Measurements from ENCODE around the gene CHRM3. TPM values are rescaled to one million over a fixed set of nuclear protein-coding genes. Genes with fewer than 3 reads are reported as not detected.

Gene CHRM3
- total RNA-seq, 2 donors from 2014 or later, result 11.6 to 17.0 TPM

DNA sequence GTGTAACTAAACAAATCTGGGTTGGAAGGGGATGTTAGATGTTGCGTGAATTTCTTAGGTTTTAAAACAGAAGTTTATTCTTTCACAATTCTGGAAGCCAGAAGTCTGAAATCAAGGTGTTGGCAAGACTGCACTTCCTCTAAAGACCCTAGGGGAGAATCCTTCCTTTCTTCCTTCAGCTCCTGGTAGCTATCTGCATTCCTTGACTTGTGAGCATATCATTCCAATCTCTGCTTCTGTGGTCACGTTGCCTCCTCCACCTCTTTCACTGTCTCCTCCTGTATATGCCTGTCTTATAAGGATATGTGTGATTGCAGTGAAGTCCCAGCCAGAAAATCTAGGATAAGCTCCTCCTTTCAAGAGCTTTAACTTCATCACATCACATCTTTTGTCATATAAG lies 7.7 kb downstream of the CHRM3 start:
- no peak for DNase-seq
- Histone ChIP-seq H3K27ac (no peak overlapping the region), H3K27me3 (no peaks in the 10 kb centered on the region), H3K4me3 (no peak overlapping the region), H3K36me3 (no peaks in the 10 kb centered on the region), H3K9ac (ENCODE audit: low read depth in 2 of 2, low read length in 2 of 2) (no peak overlapping the region), H3K9me3 (no peaks in the 10 kb centered on the region), H3K4me1 (no peaks in the 10 kb centered on the region)
- intact Hi-C loops (cut with DNase I), result no loop called here
- TF ChIP-seq, protein P1, sequence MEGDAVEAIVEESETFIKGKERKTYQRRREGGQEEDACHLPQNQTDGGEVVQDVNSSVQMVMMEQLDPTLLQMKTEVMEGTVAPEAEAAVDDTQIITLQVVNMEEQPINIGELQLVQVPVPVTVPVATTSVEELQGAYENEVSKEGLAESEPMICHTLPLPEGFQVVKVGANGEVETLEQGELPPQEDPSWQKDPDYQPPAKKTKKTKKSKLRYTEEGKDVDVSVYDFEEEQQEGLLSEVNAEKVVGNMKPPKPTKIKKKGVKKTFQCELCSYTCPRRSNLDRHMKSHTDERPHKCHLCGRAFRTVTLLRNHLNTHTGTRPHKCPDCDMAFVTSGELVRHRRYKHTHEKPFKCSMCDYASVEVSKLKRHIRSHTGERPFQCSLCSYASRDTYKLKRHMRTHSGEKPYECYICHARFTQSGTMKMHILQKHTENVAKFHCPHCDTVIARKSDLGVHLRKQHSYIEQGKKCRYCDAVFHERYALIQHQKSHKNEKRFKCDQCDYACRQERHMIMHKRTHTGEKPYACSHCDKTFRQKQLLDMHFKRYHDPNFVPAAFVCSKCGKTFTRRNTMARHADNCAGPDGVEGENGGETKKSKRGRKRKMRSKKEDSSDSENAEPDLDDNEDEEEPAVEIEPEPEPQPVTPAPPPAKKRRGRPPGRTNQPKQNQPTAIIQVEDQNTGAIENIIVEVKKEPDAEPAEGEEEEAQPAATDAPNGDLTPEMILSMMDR (IDR thresholded peaks at IDR 0.05), result no peak

DNA sequence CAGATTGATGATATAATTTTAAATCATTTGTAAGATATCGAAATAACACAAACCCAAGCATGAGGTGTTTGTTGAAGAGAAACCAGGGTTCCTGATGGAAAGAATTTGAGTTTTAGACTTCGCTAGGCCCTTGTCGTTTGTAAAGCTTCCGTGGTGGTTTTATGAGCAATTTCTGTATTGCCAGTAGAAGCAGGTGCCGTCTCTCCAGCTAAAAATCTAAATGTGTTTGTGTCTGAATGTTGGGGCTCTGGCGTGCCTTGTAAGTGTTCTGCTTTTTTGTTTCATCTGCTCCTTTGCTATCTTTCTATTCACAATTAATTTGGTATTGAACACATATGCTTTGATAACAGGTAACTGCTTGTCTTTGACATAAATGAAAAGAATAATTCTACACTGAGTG lies 27.5 kb downstream of the CHRM3 start:
- H3K36me3 ChIP-seq, result no peaks in the 10 kb centered on the region
- H3K27me3 ChIP-seq, result no peaks in the 10 kb centered on the region
- no peak overlapping the region for H3K9ac ChIP-seq (ENCODE audit: low read depth in 2 of 2, low read length in 2 of 2)
- no peak overlapping the region for H3K27ac ChIP-seq
- no peaks in the 10 kb centered on the region for H3K9me3 ChIP-seq
- H3K4me1 ChIP-seq, result no peaks in the 10 kb centered on the region
- intact Hi-C loops (cut with DNase I), result no loop called here
- TF ChIP-seq, protein P1 (IDR thresholded peaks at IDR 0.05), result no peak
- no peak overlapping the region for H3K4me3 ChIP-seq
- no peak for DNase-seq

DNA sequence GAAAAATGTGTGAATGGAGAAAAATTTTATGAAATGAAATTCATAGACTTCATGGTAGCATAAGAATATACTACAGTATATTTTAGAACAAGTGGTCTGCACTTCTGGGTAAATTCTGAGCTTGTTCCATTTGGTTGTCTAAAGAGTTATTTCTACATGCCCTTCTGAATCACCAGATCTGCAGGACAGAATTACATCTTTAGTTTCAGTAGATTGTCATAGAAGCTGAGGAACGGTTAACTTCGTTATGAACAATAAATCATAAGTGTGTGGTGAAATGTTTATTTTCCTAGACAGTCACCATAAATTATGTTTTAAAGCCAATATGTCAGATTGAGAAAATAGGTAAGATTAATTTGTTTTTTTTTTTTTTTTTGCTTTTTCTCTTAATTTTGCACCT lies 30.9 kb downstream of the CHRM3 start:
- H3K4me3 ChIP-seq, result no peak overlapping the region
- H3K4me1 ChIP-seq, result no peaks in the 10 kb centered on the region
- DNase-seq, result no peak
- no peak overlapping the region for H3K9ac ChIP-seq (ENCODE audit: low read depth in 2 of 2, low read length in 2 of 2)
- no peaks in the 10 kb centered on the region for H3K36me3 ChIP-seq
- intact Hi-C loops (cut with DNase I), result no loop called here
- H3K27me3 ChIP-seq, result no peaks in the 10 kb centered on the region
- H3K9me3 ChIP-seq, result no peaks in the 10 kb centered on the region
- TF ChIP-seq, protein P1 (IDR thresholded peaks at IDR 0.05), result no peak
- H3K27ac ChIP-seq, result no peak overlapping the region

DNA sequence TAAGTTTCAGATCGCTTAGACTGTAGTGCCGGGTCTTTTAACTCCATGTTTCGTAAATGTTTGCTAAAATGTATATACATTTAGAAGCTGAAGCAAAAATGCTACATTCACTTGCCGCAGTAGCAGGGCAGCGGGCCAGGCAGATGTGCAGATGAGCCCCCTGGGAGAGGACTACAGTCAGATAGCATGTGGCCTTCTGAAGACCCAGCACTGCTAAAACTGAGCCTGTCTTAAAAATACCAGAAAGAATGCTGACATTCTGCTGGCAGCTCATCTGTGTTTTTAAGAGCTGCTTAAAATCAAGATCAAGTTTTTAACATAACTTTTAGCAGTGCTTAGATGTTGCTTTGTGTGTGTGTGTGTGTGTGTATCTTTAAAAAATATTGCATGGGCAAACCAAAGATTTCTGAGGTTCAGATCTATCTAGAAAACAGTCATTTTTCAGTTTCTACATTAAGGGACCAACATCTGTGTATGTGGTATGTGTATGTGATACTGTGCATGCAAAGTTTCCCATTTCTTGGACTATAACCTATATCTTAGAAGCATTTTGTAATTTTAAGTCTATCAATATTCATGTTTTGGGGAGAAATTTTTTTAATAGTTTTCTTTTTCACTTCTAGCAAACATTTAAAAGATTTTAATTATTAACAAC lies 31.7 kb downstream of the CHRM3 start:
- DNase-seq, result no peak
- Histone ChIP-seq H3K27ac (no peak overlapping the region), H3K4me3 (no peak overlapping the region), H3K4me1 (no peaks in the 10 kb centered on the region), H3K9me3 (no peaks in the 10 kb centered on the region), H3K27me3 (no peaks in the 10 kb centered on the region), H3K36me3 (no peaks in the 10 kb centered on the region), H3K9ac (ENCODE audit: low read depth in 2 of 2, low read length in 2 of 2) (no peak overlapping the region)
- intact Hi-C loops (cut with DNase I), result no loop called here
- TF ChIP-seq, protein P1 (IDR thresholded peaks at IDR 0.05), result no peak

DNA sequence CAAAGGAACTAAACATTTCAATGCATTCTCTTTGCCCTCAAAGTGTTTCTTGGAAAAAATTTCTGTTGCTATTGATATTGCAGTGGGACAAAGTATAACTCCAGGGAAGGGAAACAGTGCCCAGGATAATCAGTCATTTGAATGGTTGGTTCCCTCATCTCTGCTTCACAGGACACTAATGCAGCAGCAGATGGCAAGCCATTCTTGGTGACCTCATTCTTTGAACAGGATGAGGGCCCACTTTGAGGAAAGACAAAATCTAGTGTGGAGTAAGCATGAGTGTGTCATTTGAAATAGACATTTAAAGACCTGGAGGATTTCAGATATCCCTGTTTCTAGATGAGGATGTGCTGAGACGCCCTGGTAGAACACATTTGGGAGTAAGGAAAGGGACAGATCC lies 32.3 kb downstream of the CHRM3 start:
- H3K9ac ChIP-seq (ENCODE audit: low read depth in 2 of 2, low read length in 2 of 2), result no peak overlapping the region
- H3K9me3 ChIP-seq, result no peaks in the 10 kb centered on the region
- intact Hi-C loops (cut with DNase I), result no loop called here
- no peak overlapping the region for H3K4me3 ChIP-seq
- H3K27me3 ChIP-seq, result no peaks in the 10 kb centered on the region
- TF ChIP-seq, protein P1 (IDR thresholded peaks at IDR 0.05), result no peak
- no peaks in the 10 kb centered on the region for H3K36me3 ChIP-seq
- DNase-seq, result no peak
- no peak overlapping the region for H3K27ac ChIP-seq
- H3K4me1 ChIP-seq, result no peaks in the 10 kb centered on the region

Measured in colonic mucosa (tissue), 4 donors.